ENCODE data around the gene CCDC50. TPM values are rescaled to one million over a fixed set of nuclear protein-coding genes. Genes with fewer than 3 reads are reported as not detected.

Gene CCDC50
- total and polyA plus RNA-seq, 12 donors: 18.3 to 92.1 (median 61.8) TPM

- DNase-seq: no peak
- TF ChIP-seq CTCF (IDR thresholded peaks at IDR 0.05) (no peak), POLR2A (IDR thresholded peaks at IDR 0.05) (no peak)
- Histone ChIP-seq H3K36me3 (replicated peaks in 1 of 2) (no peaks in the 10 kb centered on the region), H3K4me1 (replicated peaks in 1 of 2) (no peaks in the 10 kb centered on the region), H3K27ac (no peak overlapping the region), H3K27me3 (no peaks in the 10 kb centered on the region), H3K4me3 (no peak overlapping the region), H3K9me3 (replicated peaks in 1 of 3) (no peaks in the 10 kb centered on the region)
- intact Hi-C loops (cut with DNase I): no loop called here
- 59 to 83% (median 77%) methylated on average over 2 of the region's 2 CpGs for WGBS, 4 donors
These were observed 112.5 kb downstream of the CCDC50 start for GRCh38 chr3:191441687-191442086.

GRCh38 chr3:191444569-191444968 is 115.4 kb downstream of the CCDC50 start:
- WGBS, 4 donors: 91 to 97% (median 92%) methylated on average over 3 of the region's 3 CpGs
- no peaks in the 10 kb centered on the region for H3K27me3 ChIP-seq
- DNase-seq: no peak
- no peak overlapping the region for H3K27ac ChIP-seq
- no peaks in the 10 kb centered on the region for H3K36me3 ChIP-seq (replicated peaks in 1 of 2)
- TF ChIP-seq POLR2A (IDR thresholded peaks at IDR 0.05) (no peak), CTCF (IDR thresholded peaks at IDR 0.05) (no peak)
- H3K4me1 ChIP-seq (replicated peaks in 1 of 2): no peaks in the 10 kb centered on the region
- no peaks in the 10 kb centered on the region for H3K9me3 ChIP-seq (replicated peaks in 1 of 3)
- H3K4me3 ChIP-seq: no peak overlapping the region
- intact Hi-C loops (cut with DNase I): no loop called here

Other genes with a start within 250 kb of the CCDC50 start
- gene OSTN, start 130.2 kb upstream of the CCDC50 start, total RNA-seq: under 1 TPM in 1 of 9 donors, not detected in 8; under 0.01 TPM
- gene OSTN, start 130.2 kb upstream of the CCDC50 start, polyA plus RNA-seq: not detected
- under 1 TPM in 5 of 9 donors, not detected in 4; 0.32 to 0.69 (median 0.61) TPM for gene UTS2B, start 1.1 kb downstream of the CCDC50 start, total RNA-seq
- under 1 TPM in 2 of 3 donors, not detected in 1; 0.07 to 0.16 TPM for gene UTS2B, start 1.1 kb downstream of the CCDC50 start, polyA plus RNA-seq
- gene PYDC2, start 131.8 kb downstream of the CCDC50 start, total RNA-seq: 10 to 100 TPM in 1 of 9 donors, not detected in 8; 63.2 TPM
- gene PYDC2, start 131.8 kb downstream of the CCDC50 start, polyA plus RNA-seq: not detected

All from adrenal gland (tissue), 12 donors.